WTC11 (cell line): ENCODE results near the gene TMEM164. TPM values are rescaled to one million over a fixed set of nuclear protein-coding genes. Genes with fewer than 3 reads are reported as not detected.

Experiments
- ATAC-seq: fragments of 200-7000 bp; cut with Tn5 transposase; 2 replicates; pipeline ENCODE4 v1.10.0; 2021; ENCODE audit warnings: mild to moderate bottlenecking, moderate library complexity
- CTCF ChIA-PET: fragments of 300-600 bp; sonication (Branson Sonifier 250); formaldehyde crosslinking; loops from one replicate; lab custom pipeline; 2021; ENCODE audit warnings: antibody characterized with exemption; lab: Charles Lee
- POLR2A ChIA-PET: fragments of 350-600 bp; sonication (Branson Sonifier 250); formaldehyde crosslinking; loops from one replicate; lab custom pipeline; 2021; ENCODE audit warnings: antibody characterized with exemption; lab: Charles Lee
- DNase-seq: peaks from one replicate; pipeline ENCODE4 v3.0.0; 2021; ENCODE audit warnings: low spot score
- H3K27ac Mint-ChIP-seq: 2 replicates; pipeline ENCODE4 v1.8.0; 2021; ENCODE audit warnings: mixed read lengths
- H3K27me3 Mint-ChIP-seq: 2 replicates; pipeline ENCODE4 v1.8.0; 2021; ENCODE audit warnings: low read depth, mild to moderate bottlenecking, moderate library complexity, mixed read lengths
- H3K36me3 Mint-ChIP-seq: 2 replicates; pipeline ENCODE4 v1.8.0; 2021; ENCODE audit warnings: mixed read lengths
- H3K4me1 Mint-ChIP-seq: 2 replicates; pipeline ENCODE4 v1.8.0; 2022; ENCODE audit warnings: mixed read lengths
- H3K4me3 Mint-ChIP-seq: 2 replicates; pipeline ENCODE4 v1.8.0; 2021; ENCODE audit warnings: mild to moderate bottlenecking, moderate library complexity, mixed read lengths
- H3K9me3 Mint-ChIP-seq: 2 replicates; pipeline ENCODE4 v1.8.0; 2021; ENCODE audit warnings: mixed read lengths
- ATF1 ChIP-seq: sonication (generic); formaldehyde crosslinking; IDR thresholded peaks from 2 replicates; pipeline ENCODE4 v1.8.1; 2023; ENCODE audit warnings: mild to moderate bottlenecking, moderate library complexity, missing genetic modification reagents
- ATF2 ChIP-seq: sonication (generic); formaldehyde crosslinking; IDR thresholded peaks from 2 replicates; pipeline ENCODE4 v1.8.1; 2022; ENCODE audit warnings: low read depth, missing genetic modification reagents, borderline replicate concordance
- E2F4 ChIP-seq: sonication (generic); formaldehyde crosslinking; IDR thresholded peaks from 2 replicates; pipeline ENCODE4 v1.8.1; 2022; ENCODE audit warnings: low read depth, mild to moderate bottlenecking, moderate library complexity, missing genetic modification reagents, borderline replicate concordance
- FOXJ3 ChIP-seq: sonication (generic); formaldehyde crosslinking; IDR thresholded peaks from 2 replicates; pipeline ENCODE4 v1.9.0; 2021; ENCODE audit warnings: missing genetic modification reagents, mild to moderate bottlenecking, borderline replicate concordance
- HMGXB4 ChIP-seq: sonication (generic); formaldehyde crosslinking; IDR thresholded peaks from 2 replicates; pipeline ENCODE4 v1.8.1; 2023; ENCODE audit warnings: mild to moderate bottlenecking, moderate library complexity, missing genetic modification reagents
- JAZF1 ChIP-seq: fragments of 250-450 bp; sonication (Bioruptor Pico); IDR thresholded peaks from 2 replicates; pipeline ENCODE4 v1.9.0; 2021; ENCODE audit warnings: moderate library complexity, mild to moderate bottlenecking, inconsistent platforms
- KAT7 ChIP-seq: sonication (generic); formaldehyde crosslinking; IDR thresholded peaks from 2 replicates; pipeline ENCODE4 v1.8.1; 2023; ENCODE audit warnings: missing genetic modification reagents, mild to moderate bottlenecking, borderline replicate concordance
- MYBL2 ChIP-seq: sonication (generic); formaldehyde crosslinking; IDR thresholded peaks from 2 replicates; pipeline ENCODE4 v1.8.1; 2023; ENCODE audit warnings: mild to moderate bottlenecking, moderate library complexity, missing genetic modification reagents
- NFE2L1 ChIP-seq: sonication (generic); formaldehyde crosslinking; IDR thresholded peaks from 2 replicates; pipeline ENCODE4 v1.8.1; 2023; ENCODE audit warnings: missing genetic modification reagents
- NFYB ChIP-seq: sonication (generic); formaldehyde crosslinking; conservative IDR thresholded peaks from 2 replicates; pipeline ENCODE4 v1.8.0; 2022; ENCODE audit warnings: low read depth, missing genetic modification reagents
- NR1H2 ChIP-seq: sonication (generic); formaldehyde crosslinking; IDR thresholded peaks from 2 replicates; pipeline ENCODE4 v1.9.0; 2021; ENCODE audit warnings: mild to moderate bottlenecking, moderate library complexity, missing genetic modification reagents
- RELA ChIP-seq: sonication (generic); formaldehyde crosslinking; IDR thresholded peaks from 2 replicates; pipeline ENCODE4 v1.8.1; 2022; ENCODE audit warnings: missing genetic modification reagents, mild to moderate bottlenecking, borderline replicate concordance
- USF1 ChIP-seq: sonication (generic); formaldehyde crosslinking; IDR thresholded peaks from 2 replicates; pipeline ENCODE4 v1.8.0; 2022; ENCODE audit warnings: mild to moderate bottlenecking, missing genetic modification reagents
- USF2 ChIP-seq: sonication (generic); formaldehyde crosslinking; IDR thresholded peaks from 2 replicates; pipeline ENCODE4 v1.8.1; 2023; ENCODE audit warnings: mild to moderate bottlenecking, missing genetic modification reagents, moderate library complexity
- ZNF232 ChIP-seq: sonication (generic); formaldehyde crosslinking; IDR thresholded peaks from 2 replicates; pipeline ENCODE4 v1.8.0; 2022; ENCODE audit warnings: mild to moderate bottlenecking, missing genetic modification reagents
- ZNF281 ChIP-seq: sonication (generic); formaldehyde crosslinking; IDR thresholded peaks from 2 replicates; pipeline ENCODE4 v1.8.0; 2023; ENCODE audit warnings: mild to moderate bottlenecking, missing genetic modification reagents
- ZNF317 ChIP-seq: sonication (generic); formaldehyde crosslinking; IDR thresholded peaks from 2 replicates; pipeline ENCODE4 v1.8.1; 2023; ENCODE audit warnings: low read depth, mild to moderate bottlenecking, moderate library complexity, missing genetic modification reagents, borderline replicate concordance
- total RNA-seq: library from RNA; stranded (reverse); gene quantifications from 3 replicates; pipeline ENCODE4 v1.2.3, GENCODE V29; 2021
- TF ChIP-seq, protein P1 (sequence below): sonication (generic); formaldehyde crosslinking; IDR thresholded peaks from 2 replicates; pipeline ENCODE4 v1.8.1; 2023; ENCODE audit warnings: mild to moderate bottlenecking, missing genetic modification reagents, borderline replicate concordance
- TF ChIP-seq, protein P2 (sequence below): sonication (generic); formaldehyde crosslinking; IDR thresholded peaks from 2 replicates; pipeline ENCODE4 v1.8.1; 2023; ENCODE audit warnings: mild to moderate bottlenecking, missing genetic modification reagents

TMEM164 gene
- total RNA-seq, 1 experiment from 2014 or later: 16.0 TPM

- TF ChIP-seq ATF1 (CRISPR knock-in tag) (no peak), FOXJ3 (CRISPR knock-in tag) (no peak), E2F4 (no peak), USF2 (no peak), ATF2 (CRISPR knock-in tag) (no peak), USF1 (CRISPR knock-in tag) (no peak), NFE2L1 (no peak), RELA (CRISPR knock-in tag) (no peak), MYBL2 (CRISPR knock-in tag) (no peak), ZNF317 (CRISPR knock-in tag) (no peak), NR1H2 (no peak), NFYB (CRISPR knock-in tag) (no peak)
- TF ChIP-seq, protein P1, sequence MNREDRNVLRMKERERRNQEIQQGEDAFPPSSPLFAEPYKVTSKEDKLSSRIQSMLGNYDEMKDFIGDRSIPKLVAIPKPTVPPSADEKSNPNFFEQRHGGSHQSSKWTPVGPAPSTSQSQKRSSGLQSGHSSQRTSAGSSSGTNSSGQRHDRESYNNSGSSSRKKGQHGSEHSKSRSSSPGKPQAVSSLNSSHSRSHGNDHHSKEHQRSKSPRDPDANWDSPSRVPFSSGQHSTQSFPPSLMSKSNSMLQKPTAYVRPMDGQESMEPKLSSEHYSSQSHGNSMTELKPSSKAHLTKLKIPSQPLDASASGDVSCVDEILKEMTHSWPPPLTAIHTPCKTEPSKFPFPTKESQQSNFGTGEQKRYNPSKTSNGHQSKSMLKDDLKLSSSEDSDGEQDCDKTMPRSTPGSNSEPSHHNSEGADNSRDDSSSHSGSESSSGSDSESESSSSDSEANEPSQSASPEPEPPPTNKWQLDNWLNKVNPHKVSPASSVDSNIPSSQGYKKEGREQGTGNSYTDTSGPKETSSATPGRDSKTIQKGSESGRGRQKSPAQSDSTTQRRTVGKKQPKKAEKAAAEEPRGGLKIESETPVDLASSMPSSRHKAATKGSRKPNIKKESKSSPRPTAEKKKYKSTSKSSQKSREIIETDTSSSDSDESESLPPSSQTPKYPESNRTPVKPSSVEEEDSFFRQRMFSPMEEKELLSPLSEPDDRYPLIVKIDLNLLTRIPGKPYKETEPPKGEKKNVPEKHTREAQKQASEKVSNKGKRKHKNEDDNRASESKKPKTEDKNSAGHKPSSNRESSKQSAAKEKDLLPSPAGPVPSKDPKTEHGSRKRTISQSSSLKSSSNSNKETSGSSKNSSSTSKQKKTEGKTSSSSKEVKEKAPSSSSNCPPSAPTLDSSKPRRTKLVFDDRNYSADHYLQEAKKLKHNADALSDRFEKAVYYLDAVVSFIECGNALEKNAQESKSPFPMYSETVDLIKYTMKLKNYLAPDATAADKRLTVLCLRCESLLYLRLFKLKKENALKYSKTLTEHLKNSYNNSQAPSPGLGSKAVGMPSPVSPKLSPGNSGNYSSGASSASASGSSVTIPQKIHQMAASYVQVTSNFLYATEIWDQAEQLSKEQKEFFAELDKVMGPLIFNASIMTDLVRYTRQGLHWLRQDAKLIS: no peak
- TF ChIP-seq, protein P2, sequence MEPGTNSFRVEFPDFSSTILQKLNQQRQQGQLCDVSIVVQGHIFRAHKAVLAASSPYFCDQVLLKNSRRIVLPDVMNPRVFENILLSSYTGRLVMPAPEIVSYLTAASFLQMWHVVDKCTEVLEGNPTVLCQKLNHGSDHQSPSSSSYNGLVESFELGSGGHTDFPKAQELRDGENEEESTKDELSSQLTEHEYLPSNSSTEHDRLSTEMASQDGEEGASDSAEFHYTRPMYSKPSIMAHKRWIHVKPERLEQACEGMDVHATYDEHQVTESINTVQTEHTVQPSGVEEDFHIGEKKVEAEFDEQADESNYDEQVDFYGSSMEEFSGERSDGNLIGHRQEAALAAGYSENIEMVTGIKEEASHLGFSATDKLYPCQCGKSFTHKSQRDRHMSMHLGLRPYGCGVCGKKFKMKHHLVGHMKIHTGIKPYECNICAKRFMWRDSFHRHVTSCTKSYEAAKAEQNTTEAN (CRISPR knock-in tag): no peak
- peaks cover 23% of the 10 kb centered on the region for H3K4me1 Mint-ChIP-seq
- CTCF ChIA-PET: no interaction called here
- no peaks in the 10 kb centered on the region for H3K9me3 Mint-ChIP-seq
- no peaks in the 10 kb centered on the region for H3K36me3 Mint-ChIP-seq
- DNase-seq (no peak), ATAC-seq (no peak)
- POLR2A ChIA-PET: no interaction called here
- no peak overlapping the region for H3K27ac Mint-ChIP-seq
- peaks cover 3% of the 10 kb centered on the region; the same call in 1 of the 2 replicates for H3K27me3 Mint-ChIP-seq
- no peak overlapping the region for H3K4me3 Mint-ChIP-seq
Measured at GRCh38 chrX:110000000-110000399, 2.9 kb upstream of the TMEM164 start.

DNA sequence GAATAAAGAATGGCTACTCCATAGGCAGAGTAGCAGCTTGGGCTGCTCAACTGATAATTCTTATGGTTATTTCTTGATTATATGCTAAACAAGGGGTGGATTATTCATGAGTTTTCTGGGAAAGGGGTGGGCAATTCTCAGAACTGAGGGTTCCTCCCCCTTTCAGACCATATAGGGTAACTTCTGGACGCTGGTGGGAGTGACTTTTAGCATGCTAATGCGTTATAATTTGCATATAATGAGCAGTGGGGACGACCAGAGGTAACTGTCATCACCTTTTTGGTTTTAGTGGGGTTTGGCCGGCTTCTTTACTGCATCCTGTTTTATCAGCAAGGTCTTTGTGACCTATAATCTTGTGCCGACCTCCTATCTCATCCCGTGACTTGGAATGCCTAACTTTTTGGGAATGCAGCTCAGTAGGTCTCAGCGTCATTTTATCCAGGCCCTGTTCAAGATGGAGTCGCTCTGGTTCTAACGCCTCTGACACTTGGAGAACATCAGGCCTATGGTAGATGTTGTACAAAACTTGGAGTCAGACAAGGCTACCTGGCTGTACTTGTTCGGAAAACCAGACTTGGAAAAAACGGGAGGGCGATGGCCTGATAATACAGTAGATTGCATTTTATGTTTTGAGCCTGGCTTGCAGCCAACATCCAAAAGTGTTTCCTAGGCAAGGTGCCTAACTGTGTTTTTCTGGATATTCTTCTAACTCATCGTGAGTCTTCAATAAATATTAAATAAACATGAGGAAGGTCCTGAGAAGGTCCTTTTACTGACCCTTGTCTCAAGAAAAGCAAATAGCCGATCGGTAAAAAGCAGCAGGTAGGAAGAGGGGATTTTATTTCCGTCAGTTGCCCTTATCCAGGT is 1.8 kb upstream of the TMEM164 start:
- peaks cover 3% of the 10 kb centered on the region; the same call in 1 of the 2 replicates for H3K27me3 Mint-ChIP-seq
- no peaks in the 10 kb centered on the region for H3K9me3 Mint-ChIP-seq
- H3K4me3 Mint-ChIP-seq: peak overlapping the region; percentile 82
- H3K27ac Mint-ChIP-seq: no peak overlapping the region
- ChIA-PET POLR2A (no interaction called here), CTCF (interaction anchor here (1.1 kb wide), 1 partner anchor 417 kb away, joined by 4 read pairs; no protein-coding TSS in a partner anchor)
- no peak for DNase-seq
- no peaks in the 10 kb centered on the region for H3K36me3 Mint-ChIP-seq
- no peak for ATAC-seq
- H3K4me1 Mint-ChIP-seq: peaks cover 25% of the 10 kb centered on the region
- TF ChIP-seq JAZF1 (CRISPR knock-in tag) (no peak), ZNF281 (CRISPR knock-in tag) (no peak), HMGXB4 (CRISPR knock-in tag) (no peak), KAT7 (CRISPR knock-in tag) (no peak), ZNF232 (no peak)
